Stimulated activated CD8-positive, alpha-beta memory T cell treated with anti-CD3 and anti-CD28 coated beads, Interleukin-7, amount 100 ng/mL, for 48 hours (primary cell): ENCODE results near the gene CARD19.

Experiments used
- DNase-seq, 2 donors: peaks; one replicate each; pipeline ENCODE4 v3.0.0-alpha.2; 2020; ENCODE audit warnings: low read depth in 1 of 2; ENCODE audit errors: extremely low read depth in 1 of 2

Gene CARD19

GRCh38 chr9:93086447-93087224, 9.4 kb upstream of the CARD19 start:
- DNase-seq, result no peak

GRCh38 chr9:93087971-93088655, 7.9 kb upstream of the CARD19 start:
- no peak for DNase-seq

GRCh38 chr9:93088656-93089015, 7.4 kb upstream of the CARD19 start:
- no peak for DNase-seq

- no peak for DNase-seq
These were observed 7.0 kb upstream of the CARD19 start for GRCh38 chr9:93089024-93089423.

GRCh38 chr9:93089481-93089991, 6.5 kb upstream of the CARD19 start:
- DNase-seq, result no peak

GRCh38 chr9:93090091-93090655, 5.8 kb upstream of the CARD19 start:
- no peak for DNase-seq

- no peak for DNase-seq
These were observed 5.0 kb upstream of the CARD19 start for GRCh38 chr9:93091056-93091452.

- DNase-seq, result peak in 1 of 2 donors; percentile 79
These were observed 4.5 kb upstream of the CARD19 start for GRCh38 chr9:93091453-93092081.

- DNase-seq, result no peak
These were observed 3.6 kb upstream of the CARD19 start for GRCh38 chr9:93092251-93092991.

- DNase-seq, result no peak
These were observed 2.7 kb upstream of the CARD19 start for GRCh38 chr9:93093127-93093876.

GRCh38 chr9:93093877-93094657, 1.9 kb upstream of the CARD19 start:
- DNase-seq, result no peak

GRCh38 chr9:93094658-93095204, 1.3 kb upstream of the CARD19 start:
- no peak for DNase-seq

- peak; percentile 100 for DNase-seq
These were observed 549 bp upstream of the CARD19 start for GRCh38 chr9:93095205-93096130.

GRCh38 chr9:93096811-93097382, 880 bp downstream of the CARD19 start:
- DNase-seq, result no peak

- no peak for DNase-seq
These were observed 1.6 kb downstream of the CARD19 start for GRCh38 chr9:93097511-93098201.

- DNase-seq, result peak; percentile 66 to 71
These were observed 2.4 kb downstream of the CARD19 start for GRCh38 chr9:93098236-93098946.
